Lower lobe of right lung (tissue), 2 donors: ENCODE measurements around the gene KRTAP6-1. TPM values are rescaled to one million over a fixed set of nuclear protein-coding genes. Genes with fewer than 3 reads are reported as not detected.

Source experiments
- ATAC-seq, 2 donors: fragments of 200-7000 bp; cut with Tn5 transposase; one replicate each; pipeline ENCODE4 v1.9.1; 2020 to 2022; ENCODE audit warnings: mild to moderate bottlenecking in 2 of 2, moderate library complexity in 2 of 2
- DNase-seq: peaks from one replicate; pipeline ENCODE4 v3.0.0-alpha.2; 2020
- H3K27ac ChIP-seq: fragments of 200-600 bp; one replicate; pipeline ENCODE4 v1.8.0; 2022
- H3K27me3 ChIP-seq: fragments of 200-600 bp; one replicate; pipeline ENCODE4 v1.8.0; 2022; ENCODE audit warnings: low read depth
- H3K36me3 ChIP-seq: fragments of 200-600 bp; one replicate; pipeline ENCODE4 v1.8.0; 2022; ENCODE audit warnings: mild to moderate bottlenecking
- H3K4me1 ChIP-seq: fragments of 200-600 bp; one replicate; pipeline ENCODE4 v1.8.0; 2022
- H3K4me3 ChIP-seq: fragments of 200-600 bp; one replicate; pipeline ENCODE4 v1.8.0; 2022; ENCODE audit warnings: mild to moderate bottlenecking
- H3K9me3 ChIP-seq: fragments of 200-600 bp; one replicate; pipeline ENCODE4 v1.8.0; 2022
- CTCF ChIP-seq: fragments of 200-600 bp; IDR thresholded peaks from one replicate; pipeline ENCODE4 v1.8.0; 2022; ENCODE audit warnings: antibody characterized with exemption, mild to moderate bottlenecking
- intact Hi-C: fragments of 100-400 bp; cut with DNase I; formaldehyde crosslinking; loops from one replicate; pipeline ENCODE4 v1.11.0; 2022
- long read RNA-seq: library from polyadenylated mRNA; unstranded; transcript quantifications from one replicate; pipeline ENCODE4 v2.0.0, GENCODE V29; 2021
- total RNA-seq: library from RNA; stranded (reverse); fragmentation: NEBNext Ultra II Directional; extraction: Animal tissue kit (Norgen Biotek cat#: 25700); gene quantifications from one replicate; pipeline ENCODE4 v1.2.1, GENCODE V29; 2021
- donor health status: DM: no; HTN: yes; CAD: no; lungs with severe emphysema.

The KRTAP6-1 gene
- total RNA-seq, result not detected
- long read RNA-seq, result 0 reads

GRCh38 chr21:30613836-30614235 is at the start of gene KRTAP6-1:
KRTAP6-1 (minus strand) TSS chr21:30613930; CDS start chr21:30613904, 26 bp downstream.
- Histone ChIP-seq H3K4me3 (no peak within 1 kb of the TSS), H3K4me1 (no peaks in the 10 kb centered on the region), H3K27ac (no peak within 1 kb of the TSS), H3K27me3 (no peaks in the 10 kb centered on the region), H3K9me3 (no peaks in the 10 kb centered on the region), H3K36me3 (no peaks in the 10 kb centered on the region)
- no peak for ATAC-seq
- intact Hi-C loops, result no loop called here
- no peak for TF ChIP-seq CTCF
- DNase-seq, result no peak

GRCh38 chr21:30652891-30653290 is 39.2 kb upstream of the KRTAP6-1 start:
- DNase-seq (no peak), ATAC-seq (no peak)
- no peak overlapping the region for H3K4me3 ChIP-seq
- H3K27ac ChIP-seq, result no peak overlapping the region
- no peaks in the 10 kb centered on the region for H3K27me3 ChIP-seq
- H3K9me3 ChIP-seq, result no peaks in the 10 kb centered on the region
- intact Hi-C loops, result no loop called here
- no peaks in the 10 kb centered on the region for H3K36me3 ChIP-seq
- no peaks in the 10 kb centered on the region for H3K4me1 ChIP-seq
- TF ChIP-seq CTCF, result no peak

GRCh38 chr21:30646904-30647414 is 33.2 kb upstream of the KRTAP6-1 start:
- H3K4me3 ChIP-seq, result no peak overlapping the region
- TF ChIP-seq CTCF, result no peak
- H3K4me1 ChIP-seq, result no peaks in the 10 kb centered on the region
- H3K27me3 ChIP-seq, result no peaks in the 10 kb centered on the region
- no peak for ATAC-seq
- DNase-seq, result no peak
- intact Hi-C loops, result no loop called here
- H3K9me3 ChIP-seq, result no peaks in the 10 kb centered on the region
- no peak overlapping the region for H3K27ac ChIP-seq
- no peaks in the 10 kb centered on the region for H3K36me3 ChIP-seq

- ATAC-seq (no peak), DNase-seq (no peak)
- no peaks in the 10 kb centered on the region for H3K9me3 ChIP-seq
- no peaks in the 10 kb centered on the region for H3K4me1 ChIP-seq
- no peak for TF ChIP-seq CTCF
- intact Hi-C loops, result no loop called here
- no peak within 1 kb of the TSS for H3K4me3 ChIP-seq
- H3K27me3 ChIP-seq, result no peaks in the 10 kb centered on the region
- H3K27ac ChIP-seq, result no peak within 1 kb of the TSS
- no peaks in the 10 kb centered on the region for H3K36me3 ChIP-seq
Measured at GRCh38 chr21:30642564-30642963, 28.8 kb upstream of the KRTAP6-1 start, which contains the start of gene KRTAP20-3. KRTAP20-3 (plus strand) TSS chr21:30642864.

GRCh38 chr21:30638686-30639085 is 25.0 kb upstream of the KRTAP6-1 start:
- no peaks in the 10 kb centered on the region for H3K36me3 ChIP-seq
- intact Hi-C loops, result no loop called here

More at GRCh38 chr21:30638686-30639085, 25.0 kb upstream of the KRTAP6-1 start:
- DNase-seq (no peak), ATAC-seq (no peak)
- H3K4me1 ChIP-seq, result no peaks in the 10 kb centered on the region
- no peaks in the 10 kb centered on the region for H3K27me3 ChIP-seq
- no peak overlapping the region for H3K27ac ChIP-seq
- H3K4me3 ChIP-seq, result no peak overlapping the region
- H3K9me3 ChIP-seq, result no peaks in the 10 kb centered on the region
- TF ChIP-seq CTCF, result no peak
